ENCODE measurements around the gene FAM162B. TPM values are rescaled to one million over a fixed set of nuclear protein-coding genes. Genes with fewer than 3 reads are reported as not detected.
"Not testable (repeated sequence)": the region's sequence is repeated elsewhere in the genome, so short reads cannot be mapped to it uniquely, and the experiment has no call there.

The FAM162B gene
- total and polyA plus RNA-seq, 2 donors (not counting 1 experiment from before 2014, with no cell fraction given), result not detected

- Mint-ChIP-seq H3K27me3 (peaks cover 6% of the 10 kb centered on the region), H3K27ac (no peak overlapping the region), H3K9me3 (ENCODE audit: insufficient read depth) (no peaks in the 10 kb centered on the region), H3K4me1 (no peaks in the 10 kb centered on the region), H3K4me3 (no peak overlapping the region)
- intact Hi-C loops (cut with micrococcal nuclease), result no loop called here
- no peak for ATAC-seq (ENCODE audit: low read depth)
- Histone ChIP-seq H3K4me3 (ENCODE audit: control extremely low read depth in 1 of 5, extremely low read depth in 1 of 5, insufficient read depth in 1 of 5, low read depth in 2 of 5, low read length in 4 of 5) (no peak overlapping the region), H4K20me1 (ENCODE audit: control insufficient read depth, insufficient read depth, low read length, poor library complexity, severe bottlenecking) (no peaks in the 10 kb centered on the region), H2AFZ (ENCODE audit: insufficient read depth, low read depth, low read length, poor library complexity, severe bottlenecking) (no peak overlapping the region), H3K36me3 (replicated peaks in 1 of 2; ENCODE audit: control extremely low read depth in 1 of 2, control insufficient read depth in 1 of 2, extremely low read depth in 1 of 2, insufficient read depth in 2 of 2, low read length in 1 of 2) (no peaks in the 10 kb centered on the region), H3K9ac (ENCODE audit: low read length) (no peak overlapping the region), H3K27ac (ENCODE audit: low read length in 2 of 2) (no peak overlapping the region), H3K9me3 (ENCODE audit: control extremely low read depth in 1 of 3, control insufficient read depth in 2 of 3, insufficient read depth in 1 of 3, low read length in 2 of 3) (no peaks in the 10 kb centered on the region), H3K27me3 (replicated peaks in 1 of 4; ENCODE audit: control extremely low read depth in 1 of 4, control insufficient read depth in 3 of 4, insufficient read depth in 4 of 4, low read length in 3 of 4) (no peaks in the 10 kb centered on the region), H3K4me2 (replicated peaks; ENCODE audit: low read depth, low read length, poor library complexity, severe bottlenecking) (no peak overlapping the region), H3K79me2 (ENCODE audit: control insufficient read depth, insufficient read depth, low read length) (no peaks in the 10 kb centered on the region), H3K4me1 (ENCODE audit: control insufficient read depth in 2 of 2, insufficient read depth in 2 of 2, low read length in 2 of 2) (no peaks in the 10 kb centered on the region)
- ChIA-PET POLR2A (no interaction called here), CTCF (no interaction called here)
- TF ChIP-seq EZH2 (IDR thresholded peaks at IDR 0.05; ENCODE audit: borderline replicate concordance, insufficient read depth, low read depth, low read length, poor library complexity, severe bottlenecking) (no peak), CTCF (IDR thresholded peaks at IDR 0.05) (no peak)
- WGBS (ENCODE audit: insufficient coverage), result 100% methylated on average over 3 of the region's 5 CpGs
- DNase-seq, result no peak
These were observed 20.3 kb downstream of the FAM162B start for GRCh38 chr6:116745176-116745575.

- H3K27ac Mint-ChIP-seq, result no peak overlapping the region
- no peak overlapping the region for H3K4me3 Mint-ChIP-seq
- H3K27me3 Mint-ChIP-seq, result no peaks in the 10 kb centered on the region
- intact Hi-C loops (cut with micrococcal nuclease), result no loop called here
- Histone ChIP-seq H3K4me2 (replicated peaks; ENCODE audit: low read depth, low read length, poor library complexity, severe bottlenecking) (no peak overlapping the region), H3K36me3 (replicated peaks in 1 of 2; ENCODE audit: control extremely low read depth in 1 of 2, control insufficient read depth in 1 of 2, extremely low read depth in 1 of 2, insufficient read depth in 2 of 2, low read length in 1 of 2) (peaks cover 0 to 5% of the 10 kb centered on the region in 2 experiments), H2AFZ (ENCODE audit: insufficient read depth, low read depth, low read length, poor library complexity, severe bottlenecking) (no peak overlapping the region), H3K27me3 (replicated peaks in 1 of 4; ENCODE audit: control extremely low read depth in 1 of 4, control insufficient read depth in 3 of 4, insufficient read depth in 4 of 4, low read length in 3 of 4) (no peaks in the 10 kb centered on the region), H3K27ac (ENCODE audit: low read length in 2 of 2) (no peak overlapping the region), H3K9me3 (ENCODE audit: control extremely low read depth in 1 of 3, control insufficient read depth in 2 of 3, insufficient read depth in 1 of 3, low read length in 2 of 3) (peaks cover 0 to 8% (median 0%) of the 10 kb centered on the region in 3 donors), H3K4me3 (ENCODE audit: control extremely low read depth in 1 of 5, extremely low read depth in 1 of 5, insufficient read depth in 1 of 5, low read depth in 2 of 5, low read length in 4 of 5) (no peak overlapping the region), H3K4me1 (ENCODE audit: control insufficient read depth in 2 of 2, insufficient read depth in 2 of 2, low read length in 2 of 2) (no peaks in the 10 kb centered on the region), H3K79me2 (ENCODE audit: control insufficient read depth, insufficient read depth, low read length) (no peaks in the 10 kb centered on the region), H4K20me1 (ENCODE audit: control insufficient read depth, insufficient read depth, low read length, poor library complexity, severe bottlenecking) (no peaks in the 10 kb centered on the region), H3K9ac (ENCODE audit: low read length) (no peak overlapping the region)
- ChIA-PET POLR2A (no interaction called here), CTCF (no interaction called here)
- TF ChIP-seq EZH2 (IDR thresholded peaks at IDR 0.05; ENCODE audit: borderline replicate concordance, insufficient read depth, low read depth, low read length, poor library complexity, severe bottlenecking) (no peak), CTCF (IDR thresholded peaks at IDR 0.05) (no peak)
- DNase-seq, result no peak
- peaks cover 6% of the 10 kb centered on the region for H3K9me3 Mint-ChIP-seq (ENCODE audit: insufficient read depth)
- no CpG with 5 or more reads among the region's 1 CpG for WGBS (ENCODE audit: insufficient coverage)
- H3K4me1 Mint-ChIP-seq, result no peaks in the 10 kb centered on the region
- no peak for ATAC-seq (ENCODE audit: low read depth)
These were observed 23.9 kb downstream of the FAM162B start for GRCh38 chr6:116741571-116741970.

DNA sequence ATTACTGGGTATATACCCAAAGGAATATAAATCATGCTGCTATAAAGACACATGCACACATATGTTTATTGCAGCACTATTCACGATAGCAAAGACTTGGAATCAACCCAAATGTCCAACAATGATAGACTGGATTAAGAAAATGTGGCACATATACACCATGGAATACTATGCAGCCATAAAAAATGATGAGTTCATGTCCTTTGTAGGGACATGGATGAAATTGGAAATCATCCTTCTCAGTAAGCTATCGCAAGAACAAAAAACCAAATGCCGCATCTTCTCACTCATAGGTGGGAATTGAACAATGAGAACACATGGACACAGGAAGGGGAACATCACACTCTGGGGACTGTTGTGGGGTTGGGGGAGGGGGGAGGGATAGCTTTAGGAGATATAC is 25.0 kb downstream of the FAM162B start:
- H3K27ac Mint-ChIP-seq; H3K4me1 Mint-ChIP-seq; H3K4me3 ChIP-seq (ENCODE audit: control extremely low read depth in 1 of 5, extremely low read depth in 1 of 5, insufficient read depth in 1 of 5, low read depth in 2 of 5, low read length in 4 of 5); H3K9ac ChIP-seq (ENCODE audit: low read length); H3K9me3 Mint-ChIP-seq (ENCODE audit: insufficient read depth); H3K27me3 Mint-ChIP-seq; H3K27ac ChIP-seq (ENCODE audit: low read length in 2 of 2); POLR2A ChIA-PET; H3K9me3 ChIP-seq (ENCODE audit: control extremely low read depth in 1 of 3, control insufficient read depth in 2 of 3, insufficient read depth in 1 of 3, low read length in 2 of 3); H4K20me1 ChIP-seq (ENCODE audit: control insufficient read depth, insufficient read depth, low read length, poor library complexity, severe bottlenecking); H3K27me3 ChIP-seq (replicated peaks in 1 of 4; ENCODE audit: control extremely low read depth in 1 of 4, control insufficient read depth in 3 of 4, insufficient read depth in 4 of 4, low read length in 3 of 4); H3K4me2 ChIP-seq (replicated peaks; ENCODE audit: low read depth, low read length, poor library complexity, severe bottlenecking); H3K79me2 ChIP-seq (ENCODE audit: control insufficient read depth, insufficient read depth, low read length); CTCF ChIA-PET; H3K36me3 ChIP-seq (replicated peaks in 1 of 2; ENCODE audit: control extremely low read depth in 1 of 2, control insufficient read depth in 1 of 2, extremely low read depth in 1 of 2, insufficient read depth in 2 of 2, low read length in 1 of 2); ATAC-seq (ENCODE audit: low read depth); DNase-seq; H3K4me3 Mint-ChIP-seq; intact Hi-C loops (cut with micrococcal nuclease); H3K4me1 ChIP-seq (ENCODE audit: control insufficient read depth in 2 of 2, insufficient read depth in 2 of 2, low read length in 2 of 2); H2AFZ ChIP-seq (ENCODE audit: insufficient read depth, low read depth, low read length, poor library complexity, severe bottlenecking): not testable (repeated sequence)
- WGBS (ENCODE audit: insufficient coverage), result no CpG with 5 or more reads among the region's 3 CpGs
